NCI-H146 treated with DMSO at 0.1 percent for 48 hours (cell line): Measurements from ENCODE around the gene PIPOX.

ENCODE experiments used
- DNase-seq: peaks from one replicate; lab custom pipeline; 2025; ENCODE audit not compliant: unreplicated experiment; lab: John Stamatoyannopoulos, UW

PIPOX gene

DNA sequence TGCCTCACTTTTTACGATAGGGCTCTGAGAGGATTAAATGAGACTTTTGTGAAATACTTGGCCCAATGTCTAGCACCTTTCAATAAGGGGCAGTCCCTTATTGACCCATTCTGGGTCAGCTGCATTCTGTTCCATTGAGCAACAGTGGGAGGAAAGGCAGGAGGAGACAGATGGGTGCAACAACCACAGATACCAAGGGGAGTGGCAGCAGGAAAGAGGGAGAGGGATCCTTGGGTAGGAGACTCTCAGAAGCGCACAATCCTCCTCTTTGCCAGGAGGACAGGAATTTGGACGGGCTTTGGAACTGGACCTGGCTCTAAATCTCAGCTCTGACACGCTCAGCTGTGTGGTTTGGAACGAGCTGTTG, 3.5 kb downstream of the PIPOX start:
- no peak for DNase-seq

DNA sequence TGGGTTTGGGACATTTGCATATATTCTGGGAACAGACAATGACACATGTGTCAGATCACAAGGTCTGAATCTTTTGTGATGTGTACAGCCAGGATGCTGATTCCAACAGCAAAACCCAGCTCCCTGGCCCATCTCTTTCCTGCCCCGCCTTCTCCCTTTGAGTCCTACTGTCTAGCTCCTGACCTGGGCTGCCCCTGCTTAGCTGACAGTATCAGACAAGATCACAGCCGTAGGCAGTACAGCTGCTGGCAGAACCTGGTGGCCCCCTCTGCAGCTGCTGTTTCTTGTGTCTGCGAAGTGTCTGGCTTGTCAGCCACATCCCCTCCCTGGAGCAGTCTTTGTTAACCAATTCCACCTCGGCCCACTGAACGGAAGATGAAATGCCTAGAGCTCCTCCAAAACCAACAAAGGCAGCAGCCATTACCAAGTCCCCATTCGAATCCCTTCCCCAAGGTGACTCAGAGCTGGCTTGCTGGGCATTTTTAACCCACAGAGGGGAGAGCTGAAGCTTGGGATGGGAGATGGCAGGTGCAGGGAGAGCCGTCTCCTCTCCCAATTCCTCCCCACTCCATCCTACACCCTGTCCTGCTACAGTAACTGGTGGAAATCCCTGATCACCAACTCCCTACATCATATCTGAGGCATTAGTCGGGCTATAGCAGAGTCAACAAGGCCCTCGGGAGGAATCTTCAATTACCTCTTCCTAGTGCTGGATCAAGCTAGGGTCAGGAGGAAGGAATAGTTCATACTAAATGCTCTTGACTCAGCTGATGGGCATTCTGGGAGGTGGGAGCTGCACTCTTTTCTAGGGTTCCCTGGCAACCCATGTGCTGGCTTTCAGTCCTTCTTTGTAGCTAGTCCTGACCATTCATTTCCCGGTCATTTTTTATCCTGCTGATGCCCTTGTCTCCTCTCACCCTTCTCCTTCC, 5.8 kb downstream of the PIPOX start:
- DNase-seq: peak; percentile 88

DNA sequence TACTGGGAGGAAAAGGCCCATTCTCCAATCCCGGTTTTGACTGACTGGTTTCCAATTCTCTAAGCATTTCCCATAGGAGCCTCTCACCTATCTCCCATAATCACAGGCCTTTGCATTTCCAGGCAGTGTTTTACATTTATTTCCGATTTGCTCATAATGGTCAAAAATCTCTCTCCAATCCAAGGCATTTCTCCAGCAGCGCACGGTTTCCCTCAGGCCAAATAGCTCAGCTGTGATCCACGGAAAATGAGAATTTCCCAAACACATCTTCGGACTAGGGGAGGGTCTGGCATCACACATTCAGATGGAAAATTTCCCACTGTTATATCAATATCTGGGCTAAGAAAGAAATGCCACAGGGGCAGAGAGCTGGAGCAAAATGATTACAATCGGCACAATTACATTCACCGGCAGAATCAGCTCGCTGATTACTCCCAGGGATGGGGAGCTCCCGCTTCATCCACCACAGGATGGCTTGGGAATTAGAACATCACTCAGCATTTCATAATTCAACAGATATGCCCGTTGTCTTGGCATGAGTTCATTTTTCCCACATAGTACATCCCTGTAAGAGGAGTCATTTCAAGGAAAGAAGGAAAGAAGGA, 6.7 kb downstream of the PIPOX start:
- no peak for DNase-seq

DNA sequence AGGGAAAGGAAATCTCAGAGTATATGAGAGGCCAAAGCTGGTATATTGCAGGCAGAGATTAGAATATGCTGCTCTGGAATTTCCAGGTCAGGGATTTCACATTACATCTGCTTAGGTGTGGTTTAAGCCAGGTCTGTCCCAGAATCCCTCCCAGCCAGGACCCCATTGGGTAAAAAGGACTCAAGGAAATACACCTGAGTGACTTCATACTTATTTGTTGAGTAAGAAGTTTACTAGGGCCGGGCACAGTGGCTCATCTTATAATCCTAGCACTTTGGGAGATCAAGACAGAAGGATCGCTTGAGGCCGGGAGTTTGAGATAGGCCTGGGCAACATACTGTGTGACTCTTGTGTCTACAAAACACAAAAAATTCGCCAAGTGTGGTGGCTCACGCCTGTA, 7.2 kb downstream of the PIPOX start:
- no peak for DNase-seq

DNA sequence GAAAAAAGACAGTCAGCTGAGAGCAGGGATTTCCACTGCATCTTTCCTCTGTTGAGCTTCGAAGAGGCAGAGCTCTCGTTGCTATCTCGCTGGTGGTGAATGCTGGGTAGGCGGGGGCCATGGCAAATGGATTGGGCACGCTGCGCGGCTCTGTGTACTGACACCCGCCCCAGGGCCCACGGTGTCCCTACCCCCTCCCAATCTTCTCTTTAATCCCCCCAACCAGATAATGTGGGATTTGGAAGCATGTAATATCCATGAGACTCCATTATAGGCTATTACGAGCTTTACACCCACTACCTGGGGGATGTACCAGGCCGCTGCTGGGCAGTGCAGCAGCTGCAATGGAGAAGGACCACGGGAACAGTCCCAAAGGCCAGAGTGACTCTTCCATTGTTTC, 8.3 kb downstream of the PIPOX start:
- no peak for DNase-seq

DNA sequence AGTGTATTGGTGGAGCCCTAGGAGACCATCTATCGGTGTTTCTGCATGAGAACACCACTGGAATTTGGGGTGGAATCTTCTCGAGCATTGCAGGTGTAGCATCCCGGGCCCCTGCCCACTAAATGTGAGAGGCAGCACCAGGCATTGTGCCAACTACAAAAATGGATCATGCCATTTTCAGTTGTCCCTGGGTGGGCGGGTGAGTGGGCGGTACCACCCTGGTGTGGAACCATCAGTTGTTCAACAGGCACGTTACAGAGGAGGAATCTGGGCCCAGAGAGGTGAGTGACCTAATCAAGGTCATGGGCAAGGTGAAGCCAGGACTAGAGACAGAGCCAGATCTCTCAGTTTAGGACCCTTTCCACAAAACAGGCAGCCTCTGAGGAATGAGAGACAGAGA, 8.8 kb downstream of the PIPOX start:
- no peak for DNase-seq

DNA sequence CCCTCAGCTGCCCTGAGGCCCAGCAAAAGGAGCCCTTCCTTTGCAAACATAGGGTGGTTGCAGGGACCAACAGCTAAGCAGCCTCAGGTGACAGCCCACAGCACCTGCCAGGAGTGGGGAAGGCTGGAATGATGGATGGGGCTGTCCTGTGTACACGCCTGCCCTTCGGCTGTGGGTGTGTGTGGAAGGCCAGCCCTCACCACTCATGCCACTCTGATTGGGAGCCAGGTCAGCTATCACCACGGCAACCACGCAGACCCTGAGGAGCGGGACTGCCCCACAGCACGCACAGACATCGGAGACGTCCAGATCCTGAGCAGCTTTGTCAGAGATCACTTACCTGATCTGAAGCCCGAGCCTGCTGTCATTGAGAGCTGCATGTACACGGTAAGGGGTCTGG, 11.9 kb downstream of the PIPOX start:
- no peak for DNase-seq

DNA sequence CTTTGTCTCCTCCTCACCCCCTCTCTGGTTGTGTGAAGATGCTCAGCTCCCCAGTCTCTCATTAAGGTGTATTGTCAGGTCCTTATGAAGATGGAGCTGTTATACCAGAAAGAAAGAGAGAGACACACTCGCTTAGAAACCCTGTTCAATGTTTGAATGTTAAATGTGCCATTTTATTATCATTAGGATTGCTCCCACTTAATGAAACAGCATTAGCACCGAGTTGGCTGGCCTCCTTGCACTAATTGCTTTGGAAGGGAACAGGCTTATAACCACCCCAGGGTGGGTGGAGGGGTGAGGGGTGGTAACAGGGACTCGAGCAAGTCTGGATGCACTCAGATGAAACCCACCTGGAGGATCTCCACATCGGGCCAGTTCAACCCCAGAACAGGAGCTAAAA, 14.4 kb downstream of the PIPOX start:
- DNase-seq: no peak

DNA sequence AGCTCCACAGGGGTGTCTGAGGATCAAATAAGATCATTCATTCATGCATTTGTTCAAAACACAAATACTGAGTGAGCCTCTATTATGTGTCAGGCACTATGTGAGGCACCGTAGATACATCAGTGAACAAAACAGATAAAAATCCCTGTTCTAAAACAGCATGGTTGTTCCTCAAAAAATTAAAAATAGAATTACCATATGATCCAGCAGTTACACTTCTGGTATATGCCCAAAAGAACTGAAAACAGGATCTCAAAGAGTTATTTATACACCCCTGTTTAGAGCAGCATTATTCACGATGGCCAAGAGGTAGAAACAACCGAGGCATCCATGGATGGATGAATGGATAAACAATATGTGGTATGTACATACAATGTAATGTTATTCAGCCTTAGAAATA, 15.4 kb downstream of the PIPOX start:
- no peak for DNase-seq

DNA sequence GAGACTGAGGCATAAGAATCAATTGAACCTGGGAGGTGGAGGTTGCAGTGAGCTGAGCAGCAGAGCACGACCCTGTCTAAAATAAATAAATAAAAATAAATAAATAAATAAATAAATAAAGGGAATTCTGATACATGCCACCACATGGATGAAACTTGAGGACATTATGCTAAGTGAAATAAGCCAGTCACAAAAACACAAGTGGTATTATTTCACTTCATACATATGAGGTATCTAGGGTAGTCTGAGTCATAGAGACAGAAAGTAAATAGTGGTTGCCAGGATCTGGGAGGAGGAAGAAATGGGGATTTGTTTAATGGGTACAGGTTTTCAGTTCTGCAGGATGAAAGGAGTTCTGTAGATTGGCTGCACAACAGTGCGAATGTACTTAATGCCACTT, 16.3 kb downstream of the PIPOX start:
- no peak for DNase-seq

DNA sequence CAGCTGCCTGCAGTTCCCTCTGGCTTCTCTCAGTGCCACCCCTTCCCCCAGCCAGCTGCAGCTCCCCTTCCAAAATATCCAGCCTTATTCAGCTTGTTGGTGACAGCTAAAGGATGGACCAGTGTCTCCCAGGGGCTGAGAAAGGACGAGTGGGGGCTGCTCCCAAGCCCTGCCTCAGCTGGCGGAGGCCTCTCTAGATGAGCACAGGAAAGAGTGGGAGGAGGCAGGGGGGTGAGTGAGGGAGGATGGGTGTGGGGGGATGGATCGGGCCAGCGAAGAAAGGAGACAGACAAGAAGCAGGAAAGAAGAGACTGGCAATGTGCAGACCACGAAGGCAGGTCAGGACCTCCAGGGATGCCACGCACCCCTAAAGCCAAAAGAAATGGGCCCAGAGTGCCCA, 17.5 kb downstream of the PIPOX start:
- no peak for DNase-seq

DNA sequence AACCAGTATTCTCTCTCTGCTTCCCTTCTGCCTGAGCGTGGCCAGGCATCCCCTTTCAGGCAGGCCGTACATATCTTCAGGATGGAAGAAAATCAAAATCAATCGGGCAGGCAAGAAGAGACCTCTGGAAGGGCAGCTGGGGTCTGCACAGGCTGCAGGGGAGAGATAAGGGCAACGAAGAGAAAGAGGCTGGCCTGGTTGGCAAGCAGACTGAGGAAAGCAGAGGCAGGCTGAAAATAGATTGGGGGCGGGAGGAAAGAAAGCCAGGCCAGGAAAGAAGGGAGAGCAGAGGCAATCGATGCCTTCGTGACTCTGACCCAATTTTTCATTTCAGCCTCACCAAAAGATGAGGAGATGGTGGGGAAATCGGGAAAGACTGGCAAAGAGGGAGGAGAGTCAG, 18.1 kb downstream of the PIPOX start:
- no peak for DNase-seq

DNA sequence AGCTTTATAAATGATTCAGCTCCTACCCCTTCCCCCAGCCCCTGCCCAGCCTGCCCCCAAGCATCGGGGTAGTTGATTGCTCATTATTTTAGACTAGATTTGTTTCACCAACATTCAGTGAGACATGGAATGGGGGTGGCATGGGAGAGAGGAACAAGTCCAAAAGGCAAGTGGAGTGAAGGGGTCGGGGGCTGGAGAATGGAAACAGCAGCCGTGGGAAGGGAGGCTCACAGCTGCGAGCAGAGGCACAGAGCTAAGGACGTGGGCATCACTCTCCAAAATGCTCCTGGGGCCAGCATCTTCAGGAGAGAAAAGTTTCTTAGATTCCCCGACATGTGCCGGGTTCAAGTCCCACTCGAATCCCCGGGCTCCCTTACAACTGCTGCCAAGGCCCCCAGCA, 19.3 kb downstream of the PIPOX start:
- no peak for DNase-seq

DNA sequence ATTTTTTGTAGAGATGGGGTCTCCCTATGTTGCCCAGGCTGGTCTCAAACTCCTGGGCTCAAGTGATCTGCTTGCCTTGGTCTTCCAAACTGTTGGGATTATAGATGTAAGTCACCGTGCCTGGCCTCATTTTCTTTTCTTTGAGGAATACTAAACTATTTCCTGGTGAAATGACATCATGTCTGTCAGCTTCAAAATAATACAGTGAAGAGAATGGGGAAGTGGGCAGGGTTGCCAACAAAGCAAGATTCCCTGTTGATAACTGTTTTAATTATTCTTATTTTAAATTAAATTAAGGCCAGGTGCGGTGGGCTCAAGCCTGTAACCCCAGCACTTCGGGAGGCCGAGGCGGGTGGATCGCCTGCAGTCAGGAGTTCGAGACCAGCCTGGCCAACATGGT, 21.1 kb downstream of the PIPOX start:
- no peak for DNase-seq

DNA sequence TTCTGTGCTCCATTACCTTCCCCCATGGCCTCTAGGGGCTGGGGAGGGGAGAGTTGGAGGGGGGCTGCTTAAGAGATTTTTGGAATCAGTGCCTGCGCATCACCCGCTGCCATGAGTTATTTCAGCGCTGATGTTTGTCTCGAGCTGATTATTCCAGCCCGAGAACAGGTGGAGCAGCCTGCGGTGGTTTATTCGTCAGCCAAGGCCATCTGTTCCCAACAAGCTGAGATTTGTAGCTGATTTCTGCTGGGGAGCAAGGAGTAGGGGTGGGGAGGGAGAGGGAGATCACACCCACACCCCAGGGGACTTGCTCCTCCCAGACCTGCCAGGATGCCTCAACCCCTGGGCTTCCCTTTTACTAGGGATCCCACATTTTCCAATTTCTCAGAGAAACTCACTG, 23.1 kb downstream of the PIPOX start:
- DNase-seq: no peak

DNA sequence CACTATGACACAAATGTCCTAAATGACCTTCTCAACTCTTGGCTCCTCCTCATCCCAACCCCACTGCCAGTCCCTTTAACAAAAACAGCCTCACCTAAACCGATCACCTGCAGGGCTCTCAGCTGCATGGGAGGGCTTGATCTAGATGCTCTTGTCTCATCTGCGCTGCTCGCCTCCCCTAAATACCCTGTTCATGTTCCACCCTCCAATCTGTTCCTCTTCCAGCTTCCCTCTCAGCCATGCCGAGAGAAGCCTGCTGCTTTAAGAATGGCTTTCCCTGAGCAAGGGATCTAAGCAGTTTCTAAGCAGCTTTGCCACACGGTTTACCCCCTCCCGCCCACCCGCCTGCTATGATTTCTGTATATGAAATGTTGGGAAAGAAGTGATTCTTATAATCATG, 23.7 kb downstream of the PIPOX start:
- no peak for DNase-seq

DNA sequence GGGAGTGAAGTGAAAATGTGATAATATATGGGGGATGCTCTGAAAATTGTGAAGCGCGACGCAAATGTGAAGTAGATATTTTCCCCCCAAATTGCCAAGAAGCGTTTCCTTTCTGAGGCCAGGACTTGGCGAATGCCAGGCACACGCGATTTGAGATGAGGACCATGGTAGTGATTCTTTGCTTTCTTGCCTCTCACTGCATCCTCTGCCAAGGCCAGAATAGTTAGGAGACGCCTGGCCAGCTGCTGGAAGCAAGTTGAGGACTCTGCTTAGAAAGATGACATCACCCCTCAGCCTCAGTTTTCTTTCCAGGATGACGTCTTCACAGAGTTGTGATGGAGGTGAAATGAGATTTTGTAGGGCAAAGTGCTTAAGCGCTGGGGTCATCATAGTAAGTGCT, 25.9 kb downstream of the PIPOX start:
- no peak for DNase-seq

DNA sequence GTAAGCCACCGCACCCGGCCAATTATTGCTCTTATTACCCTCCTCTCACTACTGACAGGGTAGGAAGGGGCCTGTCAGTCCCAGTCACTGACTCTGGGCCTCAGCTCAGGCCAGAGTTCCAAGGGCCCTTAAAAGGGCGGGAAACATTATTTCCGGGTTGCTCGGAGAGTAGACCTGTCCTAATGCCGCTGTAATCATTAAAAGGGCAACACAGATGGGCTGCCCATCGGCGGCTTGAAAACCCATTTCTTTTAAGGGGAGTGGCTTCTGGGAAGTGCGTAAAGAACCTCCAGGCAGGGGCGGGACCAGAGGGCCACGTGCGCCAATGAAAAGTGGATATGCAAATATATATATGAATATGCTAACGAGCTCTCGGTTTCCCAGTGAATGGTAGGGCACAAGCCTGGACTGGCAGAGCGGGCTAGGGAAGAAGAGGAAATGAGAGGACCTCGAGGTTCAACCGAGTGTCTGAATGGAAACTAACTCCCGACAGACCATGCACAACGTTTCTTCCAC, 26.6 kb downstream of the PIPOX start:
- no peak for DNase-seq

DNA sequence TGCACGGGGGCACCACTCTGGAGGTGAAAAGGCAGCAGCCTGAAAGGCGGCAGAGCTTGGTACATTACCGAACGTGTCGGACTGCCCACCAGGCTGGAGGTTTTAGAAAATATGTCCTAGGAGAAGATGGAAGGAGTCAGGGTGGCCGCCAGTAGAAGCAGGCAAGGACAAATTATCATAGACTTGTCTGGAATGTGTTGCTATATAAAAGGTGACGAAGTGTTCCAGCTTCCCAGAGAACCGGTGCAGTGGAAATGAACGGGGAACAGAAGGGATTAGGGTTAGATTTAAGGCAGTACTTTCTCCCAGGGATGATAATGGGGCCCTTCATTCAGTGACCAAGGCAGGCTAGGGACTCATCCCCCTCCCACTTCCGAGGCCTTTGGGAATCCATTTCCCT, 27.4 kb downstream of the PIPOX start:
- no peak for DNase-seq

DNA sequence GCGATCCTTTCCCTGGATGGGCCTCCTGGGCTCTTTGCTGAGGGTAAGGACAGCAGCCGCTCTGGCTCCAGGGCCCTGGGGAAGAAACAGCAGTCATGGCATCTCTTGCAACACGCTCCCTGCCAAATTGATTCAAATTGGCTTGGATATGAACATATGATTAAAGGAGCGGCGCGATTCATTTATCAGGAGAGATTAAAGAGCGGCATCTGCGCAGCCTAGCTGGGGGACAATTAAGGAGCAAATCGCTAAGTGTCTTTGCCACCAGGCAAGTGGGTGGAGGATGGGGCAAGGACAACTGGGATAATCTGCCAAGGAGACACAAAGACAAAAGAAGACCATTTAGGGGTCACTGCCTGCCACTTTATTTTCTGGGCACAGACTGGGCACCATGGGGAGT, 27.8 kb downstream of the PIPOX start:
- no peak for DNase-seq

DNA sequence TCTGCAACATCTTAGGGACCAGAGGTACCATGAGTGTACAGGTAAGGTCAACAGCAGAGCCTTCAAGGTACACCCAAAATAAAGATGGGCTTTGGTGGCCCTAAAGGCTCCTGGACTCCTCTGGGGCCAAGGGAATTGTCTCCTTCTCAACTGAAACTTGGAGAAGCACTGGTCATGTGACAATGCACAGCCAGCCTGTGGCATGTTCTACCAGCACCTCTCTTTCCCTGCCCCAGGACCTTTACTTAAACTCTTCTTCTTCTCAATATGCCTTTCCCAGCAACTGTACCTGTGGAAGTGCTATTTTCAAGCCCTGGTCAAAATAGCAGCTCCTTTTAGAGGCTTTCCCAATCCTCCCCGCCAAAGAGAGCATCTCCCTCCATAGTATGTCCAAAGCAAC, 28.4 kb downstream of the PIPOX start:
- no peak for DNase-seq

DNA sequence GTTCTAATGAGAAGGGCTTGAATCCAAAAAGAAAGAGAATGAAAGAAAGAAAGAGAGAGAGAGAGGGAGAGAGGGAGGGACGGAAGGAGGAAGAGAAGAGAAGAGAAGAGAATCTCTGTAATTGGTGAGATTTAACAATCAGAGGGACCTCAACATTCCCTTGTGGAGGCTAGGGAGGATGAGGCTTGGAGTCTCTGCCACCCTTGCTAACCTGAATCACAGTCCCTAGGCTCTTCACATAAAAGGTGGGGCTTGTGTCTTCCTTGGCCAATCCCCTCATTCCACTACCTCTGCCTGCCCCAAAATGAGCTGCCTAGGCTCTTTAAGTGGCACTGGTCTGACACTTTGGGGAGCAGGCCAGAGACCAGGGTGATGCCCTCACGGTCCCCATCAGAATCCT, 30.1 kb downstream of the PIPOX start:
- DNase-seq: no peak

DNA sequence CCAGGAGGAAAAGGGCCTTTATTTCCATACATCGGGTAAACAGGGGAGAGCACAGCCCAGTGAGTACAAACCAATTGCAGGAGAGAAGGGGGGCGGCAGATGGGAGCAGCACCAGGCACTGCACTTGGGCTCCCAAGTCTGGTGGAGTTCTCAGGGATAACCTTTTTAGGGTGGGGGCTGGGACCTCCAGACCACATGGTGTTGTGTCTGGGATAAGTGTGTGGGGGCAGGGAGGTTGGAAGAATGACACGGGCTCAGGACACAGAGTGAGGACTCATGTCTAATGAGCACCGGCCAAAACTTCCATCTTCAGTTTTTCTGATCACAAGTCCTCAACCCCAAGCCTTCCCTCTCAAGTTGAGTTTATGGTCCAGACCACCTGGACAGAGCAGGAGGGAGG, 30.6 kb downstream of the PIPOX start:
- no peak for DNase-seq
